CD14-positive monocyte (primary cell): Measurements from ENCODE around the gene HK3. TPM values are rescaled to one million over a fixed set of nuclear protein-coding genes. Genes with fewer than 3 reads are reported as not detected.

Experiments
- DNase-seq, 3 donors: peaks; one replicate each; pipeline ENCODE4 v3.0.0-alpha.2; 2011 to 2022
- H2AFZ ChIP-seq: 2 replicates; pipeline ENCODE4 v1.6.0; 2012; ENCODE audit warnings: mild to moderate bottlenecking, low read depth, low read length, inconsistent platforms; ENCODE audit not compliant: insufficient read depth, poor library complexity, severe bottlenecking
- H3K27ac ChIP-seq, 2 donors: 1 replicate in 1 of 2; 2 replicates in 1 of 2; pipeline ENCODE4 v1.5.1; 2012 to 2013; ENCODE audit warnings: low read length in 2 of 2, control low read depth in 1 of 2, inconsistent platforms in 1 of 2, low read depth in 1 of 2, mild to moderate bottlenecking in 1 of 2
- H3K27me3 ChIP-seq, 2 donors: one replicate each; pipeline versions ENCODE4 v1.6.0 to v1.6.1; 2011 to 2013; ENCODE audit warnings: low read length in 2 of 2; ENCODE audit not compliant: control insufficient read depth in 2 of 2, insufficient read depth in 2 of 2
- H3K36me3 ChIP-seq, 2 donors: replicated peaks in 1 of 2; 1 replicate in 1 of 2; 2 replicates in 1 of 2; pipeline versions ENCODE4 v1.5.1 to v1.6.1; 2012 to 2013; ENCODE audit warnings: low read length in 2 of 2, control low read depth in 1 of 2, inconsistent platforms in 1 of 2, mild to moderate bottlenecking in 1 of 2; ENCODE audit not compliant: insufficient read depth in 2 of 2, control insufficient read depth in 1 of 2
- H3K4me1 ChIP-seq, 2 donors: 1 replicate in 1 of 2; 2 replicates in 1 of 2; pipeline versions ENCODE4 v1.5.1 to v1.6.1; 2012 to 2013; ENCODE audit warnings: low read length in 2 of 2, control low read depth in 1 of 2, inconsistent platforms in 1 of 2, mild to moderate bottlenecking in 1 of 2, moderate library complexity in 1 of 2; ENCODE audit not compliant: insufficient read depth in 2 of 2, control insufficient read depth in 1 of 2
- H3K4me2 ChIP-seq: replicated peaks from 2 replicates; pipeline ENCODE3; 2012; ENCODE audit warnings: low read length, moderate library complexity, mild to moderate bottlenecking; ENCODE audit not compliant: poor library complexity, severe bottlenecking; ENCODE audit errors: extremely low read depth
- H3K4me3 ChIP-seq, 3 experiments: fragments of 200-600 bp in 1 of 3; sonication (generic) in 1 of 3; replicated peaks in 1 of 3; 1 replicate in 2 of 3; 2 replicates in 1 of 3; pipeline ENCODE4 v1.5.1; 2011 to 2013; ENCODE audit warnings: low read length in 3 of 3, mild to moderate bottlenecking in 3 of 3, control low read depth in 2 of 3, low read depth in 2 of 3, inconsistent platforms in 1 of 3, moderate library complexity in 1 of 3
- H3K79me2 ChIP-seq: 2 replicates; pipeline ENCODE4 v1.6.0; 2012; ENCODE audit warnings: mild to moderate bottlenecking, control low read depth, inconsistent platforms, low read length, moderate library complexity; ENCODE audit not compliant: insufficient read depth
- H3K9ac ChIP-seq: 2 replicates; pipeline ENCODE4 v1.6.0; 2017; ENCODE audit warnings: low read length, mild to moderate bottlenecking; ENCODE audit not compliant: insufficient read depth, poor library complexity, severe bottlenecking
- H3K9me3 ChIP-seq, 2 donors: replicated peaks in 1 of 2; 1 replicate in 1 of 2; 2 replicates in 1 of 2; pipeline versions ENCODE4 v1.5.1 to v1.6.1; 2012 to 2013; ENCODE audit warnings: low read length in 2 of 2, control low read depth in 1 of 2; ENCODE audit not compliant: control insufficient read depth in 1 of 2, insufficient read depth in 1 of 2
- H4K20me1 ChIP-seq: 2 replicates; pipeline ENCODE4 v1.6.0; 2012; ENCODE audit warnings: mild to moderate bottlenecking, low read length, control low read depth, moderate library complexity; ENCODE audit not compliant: insufficient read depth
- H3K27ac Mint-ChIP-seq, 7 donors: one replicate each; pipeline ENCODE4 v1.8.0; 2020; ENCODE audit warnings: mild to moderate bottlenecking in 7 of 7, mixed read lengths in 7 of 7, moderate library complexity in 6 of 7, inconsistent platforms in 2 of 7
- H3K27me3 Mint-ChIP-seq, 3 donors: one replicate each; pipeline ENCODE4 v1.8.0; 2021 to 2022; ENCODE audit warnings: low read depth in 3 of 3, mild to moderate bottlenecking in 3 of 3, mixed read lengths in 3 of 3, moderate library complexity in 3 of 3, inconsistent platforms in 1 of 3
- H3K36me3 Mint-ChIP-seq, 2 donors: one replicate each; pipeline ENCODE4 v1.8.0; 2020; ENCODE audit warnings: mixed read lengths in 2 of 2, inconsistent platforms in 1 of 2, mild to moderate bottlenecking in 1 of 2
- H3K4me1 Mint-ChIP-seq: one replicate; pipeline ENCODE4 v1.8.0; 2020; ENCODE audit warnings: mild to moderate bottlenecking, mixed read lengths
- H3K4me3 Mint-ChIP-seq, 2 donors: one replicate each; pipeline ENCODE4 v1.8.0; 2020; ENCODE audit warnings: mild to moderate bottlenecking in 2 of 2, mixed read lengths in 2 of 2, moderate library complexity in 1 of 2
- H3K9me3 Mint-ChIP-seq, 7 donors: one replicate each; pipeline ENCODE4 v1.8.0; 2020 to 2022; ENCODE audit warnings: mixed read lengths in 7 of 7, mild to moderate bottlenecking in 6 of 7, moderate library complexity in 6 of 7, inconsistent platforms in 2 of 7
- WGBS: methylation state at CpG from one replicate; pipeline ENCODE4 v1.1.5; 2013; ENCODE audit warnings: missing lambda C conversion rate; ENCODE audit not compliant: insufficient coverage; 5-methylcytosine and 5-hydroxymethylcytosine counted together
- intact Hi-C, 2 donors: fragments of 100-400 bp; cut with micrococcal nuclease; formaldehyde crosslinking; loops; one replicate each; pipeline versions ENCODE4 v1.15.0 to v1.15.1; 2023
- polyA plus RNA-seq, 3 donors: library from polyadenylated mRNA; depleted of rRNA in 1 of 3; unstranded in 2 of 3; stranded (reverse) in 1 of 3; fragments of 300-500 nt in 2 of 3; fragments of >200 nt in 1 of 3; fragmentation: Illumina TruSeq in 2 of 3; gene quantifications; 1 replicate in 2 of 3; 2 replicates in 1 of 3; pipeline ENCODE4 v1.2.3, GENCODE V29; 2012 to 2021
- TF ChIP-seq, protein P1 (sequence below): fragments of 200-600 bp; IDR thresholded peaks from one replicate; pipeline ENCODE4 v1.8.0; 2022; ENCODE audit warnings: antibody characterized with exemption, mild to moderate bottlenecking

Gene HK3
- polyA plus RNA-seq, 3 donors: 174 to 988 (median 204) TPM

DNA sequence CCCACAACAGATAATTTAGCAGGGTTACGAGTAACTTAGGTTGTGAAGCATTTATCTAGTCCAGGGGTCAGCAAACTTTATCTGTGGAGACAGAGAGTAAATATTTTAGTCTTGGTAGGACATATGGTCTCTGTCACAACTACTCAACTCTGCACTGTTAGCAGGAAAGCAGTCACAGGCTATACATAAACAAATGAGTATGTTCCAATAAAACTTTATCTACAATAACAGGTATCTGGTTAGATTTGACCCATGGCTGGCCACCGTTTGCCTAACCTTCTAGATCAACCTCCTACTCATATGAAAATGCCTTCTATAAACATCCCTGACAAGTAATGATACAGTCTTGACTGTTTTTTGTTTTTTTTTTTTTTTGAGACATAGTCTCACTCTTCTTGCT is 13.0 kb upstream of the HK3 start:
- no peak for DNase-seq
- no peak overlapping the region for H3K4me3 ChIP-seq
- TF ChIP-seq, protein P1, sequence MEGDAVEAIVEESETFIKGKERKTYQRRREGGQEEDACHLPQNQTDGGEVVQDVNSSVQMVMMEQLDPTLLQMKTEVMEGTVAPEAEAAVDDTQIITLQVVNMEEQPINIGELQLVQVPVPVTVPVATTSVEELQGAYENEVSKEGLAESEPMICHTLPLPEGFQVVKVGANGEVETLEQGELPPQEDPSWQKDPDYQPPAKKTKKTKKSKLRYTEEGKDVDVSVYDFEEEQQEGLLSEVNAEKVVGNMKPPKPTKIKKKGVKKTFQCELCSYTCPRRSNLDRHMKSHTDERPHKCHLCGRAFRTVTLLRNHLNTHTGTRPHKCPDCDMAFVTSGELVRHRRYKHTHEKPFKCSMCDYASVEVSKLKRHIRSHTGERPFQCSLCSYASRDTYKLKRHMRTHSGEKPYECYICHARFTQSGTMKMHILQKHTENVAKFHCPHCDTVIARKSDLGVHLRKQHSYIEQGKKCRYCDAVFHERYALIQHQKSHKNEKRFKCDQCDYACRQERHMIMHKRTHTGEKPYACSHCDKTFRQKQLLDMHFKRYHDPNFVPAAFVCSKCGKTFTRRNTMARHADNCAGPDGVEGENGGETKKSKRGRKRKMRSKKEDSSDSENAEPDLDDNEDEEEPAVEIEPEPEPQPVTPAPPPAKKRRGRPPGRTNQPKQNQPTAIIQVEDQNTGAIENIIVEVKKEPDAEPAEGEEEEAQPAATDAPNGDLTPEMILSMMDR: no peak
- H3K27me3 ChIP-seq: no peaks in the 10 kb centered on the region
- H4K20me1 ChIP-seq: peaks cover 16% of the 10 kb centered on the region
- no peaks in the 10 kb centered on the region for H3K9me3 ChIP-seq
- peaks cover 34% of the 10 kb centered on the region for H3K79me2 ChIP-seq
- Mint-ChIP-seq H3K4me1 (peaks cover 32% of the 10 kb centered on the region), H3K36me3 (peaks cover 43 to 70% of the 10 kb centered on the region in 2 donors), H3K4me3 (no peak overlapping the region), H3K9me3 (no peaks in the 10 kb centered on the region), H3K27ac (peak overlapping the region in 2 of 7 donors; percentile 64 to 73), H3K27me3 (no peaks in the 10 kb centered on the region)
- no peak overlapping the region for H2AFZ ChIP-seq
- H3K4me1 ChIP-seq: peaks cover 22 to 31% of the 10 kb centered on the region in 2 donors
- peaks cover 24 to 56% of the 10 kb centered on the region in 2 donors for H3K36me3 ChIP-seq
- intact Hi-C loops: no loop called here
- no peak overlapping the region for H3K4me2 ChIP-seq
- no CpG with 5 or more reads among the region's 2 CpGs for WGBS
- H3K27ac ChIP-seq: no peak overlapping the region
- H3K9ac ChIP-seq: no peak overlapping the region

DNA sequence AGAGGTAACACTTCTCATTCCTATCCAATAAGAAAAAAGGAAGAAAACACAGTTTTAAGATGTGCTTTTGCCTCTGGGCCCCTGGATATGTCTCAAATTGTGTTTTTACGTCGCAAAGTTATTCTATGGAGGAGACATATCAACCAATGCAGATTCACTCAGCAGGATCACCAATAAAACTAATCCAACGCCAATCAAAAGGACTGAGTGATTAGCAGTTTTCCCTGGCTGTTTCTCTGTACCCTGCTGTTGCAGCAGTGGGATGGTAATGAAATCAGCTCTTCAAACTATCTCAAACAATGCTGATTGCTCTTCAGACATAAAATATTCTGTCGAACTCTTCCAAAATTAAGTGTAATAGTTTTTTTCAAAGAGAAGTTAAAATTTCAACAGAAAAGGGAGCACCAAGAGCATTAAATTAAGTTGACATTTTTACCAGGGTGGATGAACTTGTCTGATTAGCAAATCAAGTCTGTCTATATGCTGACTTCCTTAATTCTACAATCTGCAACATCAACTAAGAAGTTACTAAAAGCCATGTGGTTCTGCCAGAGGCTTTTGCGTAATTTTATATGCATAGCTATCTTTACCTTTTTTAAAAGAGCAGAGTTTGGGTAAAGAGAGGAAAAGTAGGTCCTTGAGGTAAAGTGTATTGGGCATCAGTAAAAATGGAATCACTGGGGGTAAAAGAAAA is 9.7 kb upstream of the HK3 start:
- H3K27ac ChIP-seq: peak overlapping the region in 1 of 2 donors; percentile 74
- H3K36me3 ChIP-seq: peaks cover 46 to 58% of the 10 kb centered on the region in 2 donors
- H3K79me2 ChIP-seq: peaks cover 11% of the 10 kb centered on the region
- peaks cover 3% of the 10 kb centered on the region for H4K20me1 ChIP-seq
- no peaks in the 10 kb centered on the region for H3K9me3 ChIP-seq
- DNase-seq: peak in 2 of 3 donors; percentile 58 to 64
- H3K4me3 ChIP-seq: peak overlapping the region in 1 of 3 experiments; percentile 19
- no peaks in the 10 kb centered on the region for H3K27me3 ChIP-seq
- no CpG with 5 or more reads among the region's 5 CpGs for WGBS
- H3K9ac ChIP-seq: no peak overlapping the region
- H3K4me2 ChIP-seq: peak overlapping the region; percentile 22
- peaks cover 37% of the 10 kb centered on the region for H3K4me1 Mint-ChIP-seq
- H3K36me3 Mint-ChIP-seq: peaks cover 59 to 76% of the 10 kb centered on the region in 2 donors
- peak overlapping the region; percentile 63 to 94 (median 83) for H3K27ac Mint-ChIP-seq
- peaks cover 26 to 34% of the 10 kb centered on the region in 2 donors for H3K4me1 ChIP-seq
- intact Hi-C loops: no loop called here
- TF ChIP-seq, protein P1: no peak
- H3K27me3 Mint-ChIP-seq: no peaks in the 10 kb centered on the region
- H3K4me3 Mint-ChIP-seq: no peak overlapping the region
- no peak overlapping the region for H2AFZ ChIP-seq
- no peaks in the 10 kb centered on the region for H3K9me3 Mint-ChIP-seq
